Subcutaneous abdominal adipose tissue (tissue), 5 donors: ENCODE results near the gene METTL15.
"Not testable (repeated sequence)": the region's sequence is repeated elsewhere in the genome, so short reads cannot be mapped to it uniquely, and the experiment has no call there.

ENCODE experiments used
- H3K27ac ChIP-seq: one replicate; pipeline ENCODE4 v1.7.0; 2013; ENCODE audit warnings: low read depth, mild to moderate bottlenecking, inconsistent platforms, low read length, moderate library complexity
- H3K27me3 ChIP-seq, 5 donors: one replicate each; pipeline ENCODE4 v1.7.0; 2013; ENCODE audit warnings: low read length in 5 of 5, inconsistent platforms in 1 of 5; ENCODE audit not compliant: control insufficient read depth in 5 of 5, insufficient read depth in 4 of 5
- H3K36me3 ChIP-seq, 5 donors: one replicate each; pipeline ENCODE4 v1.7.0; 2013; ENCODE audit warnings: low read length in 5 of 5; ENCODE audit not compliant: control insufficient read depth in 5 of 5, insufficient read depth in 5 of 5
- H3K4me1 ChIP-seq, 5 donors: one replicate each; pipeline ENCODE4 v1.7.0; 2013; ENCODE audit warnings: low read length in 5 of 5, mild to moderate bottlenecking in 3 of 5, moderate library complexity in 1 of 5; ENCODE audit not compliant: control insufficient read depth in 5 of 5, insufficient read depth in 5 of 5
- H3K4me3 ChIP-seq, 5 donors: one replicate each; pipeline ENCODE4 v1.7.0; 2013; ENCODE audit warnings: low read length in 5 of 5, low read depth in 1 of 5
- H3K9ac ChIP-seq, 5 donors: one replicate each; pipeline ENCODE4 v1.7.0; 2013; ENCODE audit warnings: low read length in 5 of 5, mild to moderate bottlenecking in 4 of 5, moderate library complexity in 3 of 5
- H3K9me3 ChIP-seq, 5 donors: one replicate each; pipeline ENCODE4 v1.7.0; 2013; ENCODE audit warnings: low read length in 5 of 5; ENCODE audit not compliant: control insufficient read depth in 5 of 5
- donor health status: healthy.
- donor health status: healthy.
- donor health status: healthy.
- donor health status: healthy.
- donor health status: healthy.

The METTL15 gene

GRCh38 chr11:28107750-28108618 is at the start of gene METTL15, which contains the start of gene KIF18A:
METTL15 (plus strand) TSS chr11:28108388; CDS start chr11:28113335, 4,947 bp downstream.
KIF18A (minus strand) TSS chr11:28108156; CDS start chr11:28097947, 10,209 bp downstream.
- H3K27me3 ChIP-seq = no peaks in the 10 kb centered on the region
- no peaks in the 10 kb centered on the region for H3K9me3 ChIP-seq
- H3K27ac ChIP-seq = peak within 1 kb of the TSS; percentile 90
- peak within 1 kb of the TSS; percentile 66 to 98 (median 82) for H3K4me3 ChIP-seq
- no peaks in the 10 kb centered on the region for H3K36me3 ChIP-seq
- peaks cover 0 to 34% (median 31%) of the 10 kb centered on the region in 5 donors for H3K4me1 ChIP-seq
- peak within 1 kb of the TSS; percentile 66 to 93 (median 77) for H3K9ac ChIP-seq

- Histone ChIP-seq H3K4me3 (no peak overlapping the region), H3K27me3 (no peaks in the 10 kb centered on the region), H3K27ac (no peak overlapping the region), H3K4me1 (no peaks in the 10 kb centered on the region), H3K9ac (no peak overlapping the region), H3K9me3 (no peaks in the 10 kb centered on the region), H3K36me3 (no peaks in the 10 kb centered on the region)
Observed at GRCh38 chr11:28071305-28071704, 36.9 kb upstream of the METTL15 start.

- Histone ChIP-seq H3K36me3 (no peaks in the 10 kb centered on the region), H3K27me3 (no peaks in the 10 kb centered on the region)
Observed at GRCh38 chr11:28072321-28072720, 35.9 kb upstream of the METTL15 start.

DNA sequence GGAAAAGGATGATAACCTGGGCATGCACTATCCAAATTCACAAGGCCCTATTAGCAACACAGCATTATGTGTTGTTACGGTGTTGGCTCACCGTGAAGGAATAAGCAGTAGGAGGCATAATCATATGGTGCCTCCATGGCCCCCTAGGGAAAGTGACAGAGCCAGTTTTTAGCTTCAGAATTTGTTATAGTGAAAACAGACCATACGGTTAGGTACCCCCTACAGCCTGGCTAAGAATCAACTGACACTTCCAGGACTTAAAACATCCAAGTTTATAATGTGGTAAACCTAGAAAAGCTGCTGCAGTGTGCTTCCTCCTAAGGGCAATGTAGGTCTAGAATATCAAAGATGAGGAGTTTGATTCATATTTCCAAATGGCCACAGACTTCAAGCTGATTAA is 30.7 kb upstream of the METTL15 start:
- Histone ChIP-seq H3K4me1 (no peaks in the 10 kb centered on the region), H3K9me3 (no peaks in the 10 kb centered on the region), H3K9ac (no peak overlapping the region), H3K27ac (no peak overlapping the region), H3K36me3 (no peaks in the 10 kb centered on the region), H3K27me3 (no peaks in the 10 kb centered on the region), H3K4me3 (no peak overlapping the region)

More at GRCh38 chr11:28072321-28072720, 35.9 kb upstream of the METTL15 start:
- Histone ChIP-seq H3K4me3 (no peak overlapping the region), H3K27ac (no peak overlapping the region), H3K4me1 (no peaks in the 10 kb centered on the region), H3K9ac (no peak overlapping the region), H3K9me3 (no peaks in the 10 kb centered on the region)

DNA sequence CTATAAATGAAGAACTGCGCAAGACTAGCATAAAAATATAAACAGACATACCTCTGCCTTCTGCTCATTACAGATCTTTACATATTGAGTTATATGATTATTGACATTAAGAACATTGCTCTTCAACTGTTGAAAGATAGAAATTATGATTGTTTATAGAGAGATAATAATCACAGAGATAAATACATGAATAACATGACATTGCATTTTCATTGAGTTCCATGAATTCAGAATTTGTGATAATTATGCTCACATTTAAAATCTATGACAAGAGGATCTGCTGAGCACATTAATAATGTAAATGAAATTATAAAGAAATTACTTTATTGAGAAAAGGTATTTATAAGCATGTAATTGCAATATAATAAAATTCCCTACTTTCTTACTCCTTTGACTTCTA is 25.1 kb upstream of the METTL15 start:
- no peaks in the 10 kb centered on the region for H3K9me3 ChIP-seq
- no peaks in the 10 kb centered on the region for H3K27me3 ChIP-seq

DNA sequence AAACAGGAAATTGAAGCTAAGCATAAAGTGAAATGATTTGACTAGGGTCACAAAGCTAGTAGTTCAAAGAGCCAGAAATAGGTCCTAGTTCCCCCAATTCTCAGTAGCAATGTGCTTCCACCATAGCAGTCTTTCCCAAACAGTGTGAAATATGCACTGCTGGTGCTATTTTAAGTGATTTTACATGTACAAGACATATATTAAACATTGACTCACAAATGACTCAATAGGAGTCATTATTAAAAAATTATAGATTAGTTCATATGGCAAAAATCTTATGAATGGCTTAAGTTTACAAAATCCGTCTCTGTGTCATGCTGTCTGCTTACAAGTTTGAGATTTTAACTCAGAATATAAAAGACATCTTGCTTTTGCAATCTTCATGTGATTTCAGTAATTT is 21.6 kb upstream of the METTL15 start:
- Histone ChIP-seq H3K27me3 (no peaks in the 10 kb centered on the region), H3K27ac (no peak overlapping the region), H3K36me3 (no peaks in the 10 kb centered on the region), H3K4me1 (no peaks in the 10 kb centered on the region), H3K9ac (no peak overlapping the region), H3K4me3 (no peak overlapping the region), H3K9me3 (no peaks in the 10 kb centered on the region)

More for the DNA sequence above, 25.1 kb upstream of the METTL15 start:
- Histone ChIP-seq H3K4me3 (no peak overlapping the region), H3K4me1 (no peaks in the 10 kb centered on the region), H3K36me3 (no peaks in the 10 kb centered on the region), H3K9ac (no peak overlapping the region), H3K27ac (no peak overlapping the region)

GRCh38 chr11:28087192-28087591 is 21.0 kb upstream of the METTL15 start:
- H3K9ac ChIP-seq, H3K4me1 ChIP-seq, H3K36me3 ChIP-seq: not testable (repeated sequence)

GRCh38 chr11:28087693-28088092 is 20.5 kb upstream of the METTL15 start:
- not testable (repeated sequence) for H3K27me3 ChIP-seq, H3K36me3 ChIP-seq, H3K4me1 ChIP-seq, H3K9me3 ChIP-seq, H3K9ac ChIP-seq, H3K27ac ChIP-seq, H3K4me3 ChIP-seq

More at GRCh38 chr11:28087192-28087591, 21.0 kb upstream of the METTL15 start:
- not testable (repeated sequence) for H3K27ac ChIP-seq, H3K4me3 ChIP-seq, H3K9me3 ChIP-seq, H3K27me3 ChIP-seq

GRCh38 chr11:28089378-28089777 is 18.8 kb upstream of the METTL15 start:
- Histone ChIP-seq H3K4me3 (no peak overlapping the region), H3K9me3 (no peaks in the 10 kb centered on the region), H3K27ac (no peak overlapping the region), H3K36me3 (no peaks in the 10 kb centered on the region), H3K4me1 (no peaks in the 10 kb centered on the region), H3K9ac (no peak overlapping the region), H3K27me3 (no peaks in the 10 kb centered on the region)

DNA sequence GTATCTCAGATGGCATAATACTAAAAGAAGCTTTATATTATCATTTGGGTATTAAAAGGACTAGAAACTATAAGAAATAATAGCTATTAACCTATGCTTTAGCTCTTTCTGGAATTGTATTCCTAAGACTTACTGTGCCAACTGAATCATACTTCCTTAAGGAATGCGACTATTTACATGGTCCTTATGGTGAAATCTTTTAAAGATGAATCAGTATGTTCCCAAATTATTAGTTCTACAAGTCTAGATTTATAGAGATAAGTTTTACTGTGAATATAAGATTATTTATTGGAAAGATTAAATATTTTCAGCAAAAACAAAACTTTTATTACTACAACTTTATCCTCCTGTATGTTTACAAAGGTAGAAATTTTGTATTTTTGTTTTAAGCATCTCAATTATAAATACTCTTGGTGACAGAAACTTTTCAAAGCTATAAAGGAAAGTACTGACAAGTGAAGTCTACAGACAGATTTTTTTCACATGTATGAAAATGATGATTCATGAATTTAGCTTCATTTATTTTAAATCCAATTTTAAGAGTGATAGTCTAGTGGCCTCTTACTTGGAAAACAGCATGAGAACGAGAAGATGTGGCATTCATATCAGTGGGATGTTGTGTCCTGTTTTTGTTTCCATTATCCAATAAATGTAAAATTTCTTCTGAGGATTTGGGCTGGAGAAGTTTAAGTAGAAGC is 18.0 kb upstream of the METTL15 start:
- H3K27ac ChIP-seq = no peak overlapping the region
- H3K4me3 ChIP-seq = no peak overlapping the region
- H3K9me3 ChIP-seq = no peaks in the 10 kb centered on the region
- H3K9ac ChIP-seq = no peak overlapping the region
- no peaks in the 10 kb centered on the region for H3K27me3 ChIP-seq
- no peaks in the 10 kb centered on the region for H3K36me3 ChIP-seq
- no peaks in the 10 kb centered on the region for H3K4me1 ChIP-seq
